ENCODE data around the gene AGAP1. TPM values are rescaled to one million over a fixed set of nuclear protein-coding genes. Genes with fewer than 3 reads are reported as not detected.

The AGAP1 gene
- total and polyA plus RNA-seq, 9 donors, result 5.7 to 32.2 (median 20.2) TPM

DNA sequence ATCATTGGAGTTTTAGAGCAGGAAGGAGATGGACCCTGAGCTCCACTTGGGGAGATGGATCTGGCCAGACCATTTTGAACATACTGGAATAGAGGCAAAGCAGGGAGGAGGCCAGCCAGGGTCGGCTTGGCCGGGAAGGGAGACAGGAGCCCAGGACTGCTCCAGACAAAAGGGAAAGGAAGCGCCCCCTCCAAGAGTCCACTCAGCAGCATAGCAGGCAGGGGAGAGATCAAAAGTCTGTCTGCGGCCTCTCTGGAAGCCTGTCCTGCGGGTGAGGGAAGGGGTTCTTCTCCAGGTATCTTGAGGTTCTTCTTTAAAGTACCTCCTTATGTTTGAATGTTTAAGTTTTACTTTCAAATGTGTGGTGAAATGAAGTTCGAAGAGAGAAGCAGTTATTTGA lies 548.2 kb downstream of the AGAP1 start:
- TF ChIP-seq, protein P1, sequence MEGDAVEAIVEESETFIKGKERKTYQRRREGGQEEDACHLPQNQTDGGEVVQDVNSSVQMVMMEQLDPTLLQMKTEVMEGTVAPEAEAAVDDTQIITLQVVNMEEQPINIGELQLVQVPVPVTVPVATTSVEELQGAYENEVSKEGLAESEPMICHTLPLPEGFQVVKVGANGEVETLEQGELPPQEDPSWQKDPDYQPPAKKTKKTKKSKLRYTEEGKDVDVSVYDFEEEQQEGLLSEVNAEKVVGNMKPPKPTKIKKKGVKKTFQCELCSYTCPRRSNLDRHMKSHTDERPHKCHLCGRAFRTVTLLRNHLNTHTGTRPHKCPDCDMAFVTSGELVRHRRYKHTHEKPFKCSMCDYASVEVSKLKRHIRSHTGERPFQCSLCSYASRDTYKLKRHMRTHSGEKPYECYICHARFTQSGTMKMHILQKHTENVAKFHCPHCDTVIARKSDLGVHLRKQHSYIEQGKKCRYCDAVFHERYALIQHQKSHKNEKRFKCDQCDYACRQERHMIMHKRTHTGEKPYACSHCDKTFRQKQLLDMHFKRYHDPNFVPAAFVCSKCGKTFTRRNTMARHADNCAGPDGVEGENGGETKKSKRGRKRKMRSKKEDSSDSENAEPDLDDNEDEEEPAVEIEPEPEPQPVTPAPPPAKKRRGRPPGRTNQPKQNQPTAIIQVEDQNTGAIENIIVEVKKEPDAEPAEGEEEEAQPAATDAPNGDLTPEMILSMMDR (IDR thresholded peaks at IDR 0.05), result no peak
- no peak for TF ChIP-seq POLR2A (IDR thresholded peaks at IDR 0.05)
- TF ChIP-seq EP300 (IDR thresholded peaks at IDR 0.05), result no peak
- no peaks in the 10 kb centered on the region for H3K36me3 ChIP-seq

DNA sequence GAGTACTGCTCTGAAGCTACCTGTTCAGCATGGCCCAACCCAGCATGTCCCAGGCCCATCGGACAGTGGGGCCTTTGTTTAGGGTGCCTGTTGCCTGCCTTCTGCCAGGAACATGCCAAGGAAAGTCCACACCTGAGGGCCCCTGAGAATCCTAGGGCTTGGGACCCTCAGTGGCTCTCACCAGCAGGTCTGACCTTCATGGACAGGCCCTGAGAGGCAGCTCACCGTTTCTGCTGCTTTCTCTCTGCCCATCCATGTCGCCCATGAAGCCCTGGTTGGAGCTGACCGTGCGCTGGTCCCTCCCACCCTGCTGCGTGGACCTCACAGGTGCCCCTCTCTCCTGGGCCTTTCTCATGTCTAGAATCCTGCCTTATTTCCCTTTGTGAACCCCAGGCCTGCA lies 550.3 kb downstream of the AGAP1 start:
- intact Hi-C loops (cut with DNase I), result no loop called here
- H3K9me3 ChIP-seq, result no peaks in the 10 kb centered on the region
- H3K27ac ChIP-seq, result no peak overlapping the region
- no peaks in the 10 kb centered on the region for H3K27me3 ChIP-seq
- no peaks in the 10 kb centered on the region for H3K4me1 ChIP-seq (ENCODE audit: insufficient read depth)
- no peak for DNase-seq
- no peak overlapping the region for H3K4me3 ChIP-seq
- 92 to 96% (median 93%) methylated on average over 6 of the region's 6 CpGs for WGBS, 3 donors
- TF ChIP-seq, protein P1 (IDR thresholded peaks at IDR 0.05), result no peak
- TF ChIP-seq POLR2A (IDR thresholded peaks at IDR 0.05) (no peak), EP300 (IDR thresholded peaks at IDR 0.05) (no peak)
- H3K36me3 ChIP-seq, result no peaks in the 10 kb centered on the region

More for the DNA sequence above, 548.2 kb downstream of the AGAP1 start:
- Histone ChIP-seq H3K4me1 (ENCODE audit: insufficient read depth) (no peaks in the 10 kb centered on the region), H3K9me3 (no peaks in the 10 kb centered on the region), H3K27me3 (no peaks in the 10 kb centered on the region), H3K27ac (no peak overlapping the region), H3K4me3 (no peak overlapping the region)
- WGBS, 3 donors, result 85 to 91% (median 88%) methylated on average over 6 of the region's 6 CpGs
- DNase-seq, result no peak
- intact Hi-C loops (cut with DNase I), result no loop called here

DNA sequence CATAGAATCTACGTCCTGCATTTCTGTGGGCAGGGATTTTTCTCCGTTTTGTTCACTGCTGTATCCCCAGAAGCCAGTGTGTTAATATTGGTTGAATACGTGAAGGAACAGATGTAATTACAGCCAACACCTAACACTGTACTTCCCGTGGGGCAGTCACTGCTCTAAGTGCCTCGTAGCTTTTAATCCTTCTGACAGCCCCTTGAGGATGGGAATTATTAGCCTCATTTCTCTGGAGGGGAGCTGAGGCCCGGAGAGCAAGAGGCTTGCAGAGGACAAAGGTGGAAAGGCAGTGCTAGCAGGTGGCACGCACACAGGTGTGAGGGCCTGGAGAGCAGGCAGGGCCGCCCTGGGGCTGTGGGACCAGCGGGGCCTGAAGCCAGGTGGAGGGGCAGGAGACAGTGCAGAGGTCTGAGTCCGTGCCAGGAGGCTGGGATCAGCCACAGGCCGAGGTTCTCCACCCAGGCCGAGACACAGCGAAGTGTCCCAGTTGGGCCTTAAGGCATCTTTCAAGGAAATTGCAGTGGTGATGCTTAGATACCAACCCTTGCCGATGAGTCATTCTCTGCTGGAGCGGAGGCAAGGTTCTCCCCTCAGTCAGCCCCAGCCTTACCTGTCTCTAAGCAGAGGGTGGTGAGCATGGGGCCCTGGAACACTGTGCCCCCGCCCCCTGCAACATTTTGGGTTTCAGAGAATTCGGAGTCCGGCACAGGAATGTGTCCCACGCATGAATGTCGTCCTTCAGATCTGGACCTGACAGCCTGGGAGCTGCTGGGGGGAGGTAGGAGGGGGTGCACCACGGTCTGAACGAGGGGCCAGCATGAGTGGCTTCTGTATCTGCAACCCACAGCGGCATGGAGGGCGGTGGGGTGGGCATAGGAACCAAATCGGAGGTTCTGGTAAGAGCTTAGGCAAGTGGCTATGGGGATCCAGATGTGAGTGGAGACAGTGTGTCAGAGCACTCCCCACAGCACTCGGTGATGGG lies 551.7 kb downstream of the AGAP1 start:
- Histone ChIP-seq H3K27ac (no peak overlapping the region), H3K36me3 (no peaks in the 10 kb centered on the region), H3K9me3 (no peaks in the 10 kb centered on the region), H3K4me3 (no peak overlapping the region), H3K27me3 (no peaks in the 10 kb centered on the region), H3K4me1 (ENCODE audit: insufficient read depth) (no peaks in the 10 kb centered on the region)
- intact Hi-C loops (cut with DNase I), result no loop called here
- TF ChIP-seq POLR2A (IDR thresholded peaks at IDR 0.05) (no peak), EP300 (IDR thresholded peaks at IDR 0.05) (no peak)
- TF ChIP-seq, protein P1 (IDR thresholded peaks at IDR 0.05), result no peak
- WGBS, 3 donors, result 89 to 92% (median 92%) methylated on average over 25 to 26 of the region's 26 CpGs
- DNase-seq, result no peak

DNA sequence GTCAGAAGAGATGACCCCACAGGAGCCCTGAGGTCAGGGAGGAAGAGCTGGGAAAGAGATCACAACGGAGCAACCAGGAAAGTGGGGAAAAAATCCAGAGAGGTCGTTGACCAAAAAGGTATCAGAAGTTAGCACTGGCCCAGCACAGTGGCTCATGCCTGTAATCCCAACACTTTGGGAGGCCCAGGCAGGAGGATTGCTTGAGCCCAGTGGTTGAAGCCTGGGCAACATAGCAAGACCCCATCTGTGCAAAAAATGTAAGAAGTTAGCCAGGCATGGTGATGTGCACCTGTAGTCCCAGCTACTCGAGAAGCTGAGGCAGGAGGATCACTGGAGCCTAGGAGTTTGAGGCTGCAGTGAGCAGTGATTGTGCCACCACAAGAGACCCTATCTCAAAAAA lies 552.9 kb downstream of the AGAP1 start:
- Histone ChIP-seq H3K27ac (no peak overlapping the region), H3K27me3 (no peaks in the 10 kb centered on the region), H3K4me3 (no peak overlapping the region), H3K36me3 (no peaks in the 10 kb centered on the region), H3K9me3 (no peaks in the 10 kb centered on the region), H3K4me1 (ENCODE audit: insufficient read depth) (no peaks in the 10 kb centered on the region)
- intact Hi-C loops (cut with DNase I), result no loop called here
- 86 to 93% (median 90%) methylated on average over 3 of the region's 3 CpGs for WGBS, 3 donors
- no peak for DNase-seq
- TF ChIP-seq, protein P1 (IDR thresholded peaks at IDR 0.05), result no peak
- no peak for TF ChIP-seq EP300 (IDR thresholded peaks at IDR 0.05)
- TF ChIP-seq POLR2A (IDR thresholded peaks at IDR 0.05), result no peak
